Ectodermal cell (in vitro differentiated cells): ENCODE measurements around the gene ACTL7A. TPM values are rescaled to one million over a fixed set of nuclear protein-coding genes. Genes with fewer than 3 reads are reported as not detected.

ENCODE experiments used
- H3K27ac ChIP-seq: 2 replicates; pipeline ENCODE4 v1.7.0; 2013; ENCODE audit warnings: mild to moderate bottlenecking, low read depth, low read length; ENCODE audit not compliant: insufficient read depth, poor library complexity, severe bottlenecking
- H3K27me3 ChIP-seq: 2 replicates; pipeline ENCODE4 v1.7.0; 2013; ENCODE audit warnings: mild to moderate bottlenecking, low read length; ENCODE audit not compliant: insufficient read depth, control insufficient read depth, poor library complexity, severe bottlenecking
- H3K36me3 ChIP-seq: one replicate; pipeline ENCODE4 v1.7.0; 2013; ENCODE audit warnings: low read length; ENCODE audit not compliant: control insufficient read depth, insufficient read depth
- H3K4me1 ChIP-seq: one replicate; pipeline ENCODE4 v1.7.0; 2013; ENCODE audit warnings: low read length; ENCODE audit not compliant: control insufficient read depth, insufficient read depth
- H3K4me3 ChIP-seq: 2 replicates; pipeline ENCODE4 v1.7.0; 2013; ENCODE audit warnings: low read depth, low read length, control low read depth; ENCODE audit not compliant: insufficient read depth
- H3K9me3 ChIP-seq: 2 replicates; pipeline ENCODE4 v1.7.0; 2013; ENCODE audit warnings: mild to moderate bottlenecking, low read length, moderate library complexity; ENCODE audit not compliant: control insufficient read depth
- WGBS, 2 experiments: methylation state at CpG; one replicate each; pipeline ENCODE4 v1.1.7; 2013; ENCODE audit warnings: missing lambda C conversion rate in 2 of 2; 5-methylcytosine and 5-hydroxymethylcytosine counted together
- polyA plus RNA-seq, 4 experiments: library from polyadenylated mRNA; stranded (reverse); fragments of 50-300 nt; gene quantifications; one replicate each; pipeline ENCODE4 v1.2.3, GENCODE V29; 2013

The ACTL7A gene, protein sequence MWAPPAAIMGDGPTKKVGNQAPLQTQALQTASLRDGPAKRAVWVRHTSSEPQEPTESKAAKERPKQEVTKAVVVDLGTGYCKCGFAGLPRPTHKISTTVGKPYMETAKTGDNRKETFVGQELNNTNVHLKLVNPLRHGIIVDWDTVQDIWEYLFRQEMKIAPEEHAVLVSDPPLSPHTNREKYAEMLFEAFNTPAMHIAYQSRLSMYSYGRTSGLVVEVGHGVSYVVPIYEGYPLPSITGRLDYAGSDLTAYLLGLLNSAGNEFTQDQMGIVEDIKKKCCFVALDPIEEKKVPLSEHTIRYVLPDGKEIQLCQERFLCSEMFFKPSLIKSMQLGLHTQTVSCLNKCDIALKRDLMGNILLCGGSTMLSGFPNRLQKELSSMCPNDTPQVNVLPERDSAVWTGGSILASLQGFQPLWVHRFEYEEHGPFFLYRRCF
- polyA plus RNA-seq (2013, experiment 1 of 4), result not detected
- polyA plus RNA-seq (2013, experiment 2 of 4), result not detected
- polyA plus RNA-seq (2013, experiment 3 of 4), result not detected
- not detected for polyA plus RNA-seq (2013, experiment 4 of 4)

DNA sequence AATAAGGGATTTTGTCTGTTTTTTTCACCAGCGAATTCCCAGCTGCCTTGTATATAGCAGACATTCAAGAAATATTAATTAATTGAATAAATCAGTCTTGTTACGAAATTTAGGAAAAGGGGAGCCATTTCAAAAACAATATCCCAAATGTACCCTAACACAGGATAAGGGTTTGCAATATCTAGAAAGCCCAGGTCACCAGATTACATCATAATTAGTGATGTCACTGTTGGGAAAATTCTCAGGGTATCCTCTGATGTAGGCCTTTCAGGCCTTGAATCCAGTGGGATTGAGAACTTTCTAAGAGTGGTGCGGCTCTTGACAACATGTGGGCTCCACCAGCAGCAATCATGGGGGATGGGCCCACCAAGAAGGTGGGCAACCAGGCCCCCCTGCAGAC, at the start of gene ACTL7A:
TSS of gene ACTL7A (plus strand) at position 270 of the 400 bp plus-strand sequence. CDS start at position 327, 57 bp downstream.
- H3K27ac ChIP-seq, result no peak within 1 kb of the TSS
- no peaks in the 10 kb centered on the region for H3K36me3 ChIP-seq
- 85 to 100% methylated on average over 1 to 3 of the region's 3 CpGs for WGBS, 2 experiments
- no peaks in the 10 kb centered on the region for H3K27me3 ChIP-seq
- no peaks in the 10 kb centered on the region for H3K4me1 ChIP-seq
- no peak within 1 kb of the TSS for H3K4me3 ChIP-seq
- no peaks in the 10 kb centered on the region for H3K9me3 ChIP-seq

- Histone ChIP-seq H3K27ac (no peak overlapping the region), H3K27me3 (no peaks in the 10 kb centered on the region), H3K9me3 (no peaks in the 10 kb centered on the region), H3K4me1 (no peaks in the 10 kb centered on the region), H3K4me3 (no peak overlapping the region), H3K36me3 (no peaks in the 10 kb centered on the region)
- WGBS, 2 experiments, result 84 to 91% methylated on average over 8 of the region's 8 CpGs
These were observed 49.6 kb upstream of the ACTL7A start for GRCh38 chr9:108812396-108813025.

DNA sequence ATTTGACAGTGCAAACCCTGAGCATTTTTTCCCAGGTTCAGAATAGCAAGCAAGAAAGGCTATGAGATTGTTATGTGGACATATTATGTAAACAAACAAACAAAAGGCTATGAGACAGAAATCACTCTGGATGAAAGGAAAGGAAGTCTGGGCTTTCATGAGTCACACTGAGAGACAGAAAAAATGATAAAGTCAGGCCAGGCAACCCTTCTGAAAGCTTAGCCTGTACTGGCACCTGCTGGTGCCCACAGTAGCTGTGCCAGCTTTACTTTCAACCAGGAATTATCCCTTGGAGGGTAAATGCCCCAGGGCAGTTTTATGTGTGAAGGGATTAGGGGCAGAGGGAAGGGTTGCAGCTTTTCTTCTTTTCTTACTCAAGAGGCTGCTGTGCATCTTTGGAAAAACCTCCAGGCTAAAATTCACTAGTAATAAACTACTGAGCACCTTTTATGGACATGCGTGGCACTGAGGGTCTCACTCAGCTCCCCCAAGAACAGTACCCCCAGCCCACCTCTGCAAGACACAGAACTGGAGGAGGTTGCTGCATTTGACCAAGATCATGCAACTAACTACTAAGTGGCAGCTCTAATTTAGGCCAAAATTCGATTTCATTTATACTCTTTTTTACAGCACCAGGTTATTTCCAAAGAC, 48.0 kb upstream of the ACTL7A start:
- Histone ChIP-seq H3K9me3 (no peaks in the 10 kb centered on the region), H3K4me1 (no peaks in the 10 kb centered on the region), H3K27me3 (no peaks in the 10 kb centered on the region), H3K4me3 (no peak overlapping the region), H3K27ac (no peak overlapping the region), H3K36me3 (no peaks in the 10 kb centered on the region)
- 90 to 94% methylated on average over 2 of the region's 2 CpGs for WGBS, 2 experiments

GRCh38 chr9:108815156-108815555, 46.9 kb upstream of the ACTL7A start:
- no peaks in the 10 kb centered on the region for H3K27me3 ChIP-seq
- no peaks in the 10 kb centered on the region for H3K36me3 ChIP-seq
- no peaks in the 10 kb centered on the region for H3K9me3 ChIP-seq
- H3K27ac ChIP-seq, result no peak overlapping the region
- no peak overlapping the region for H3K4me3 ChIP-seq
- no peaks in the 10 kb centered on the region for H3K4me1 ChIP-seq
- 88 to 91% methylated on average over 3 of the region's 3 CpGs for WGBS, 2 experiments

GRCh38 chr9:108816037-108816436, 46.0 kb upstream of the ACTL7A start:
- Histone ChIP-seq H3K9me3 (no peaks in the 10 kb centered on the region), H3K4me3 (no peak overlapping the region), H3K4me1 (no peaks in the 10 kb centered on the region), H3K27ac (no peak overlapping the region), H3K36me3 (no peaks in the 10 kb centered on the region), H3K27me3 (no peaks in the 10 kb centered on the region)
- 63 to 65% methylated on average over 10 of the region's 10 CpGs for WGBS, 2 experiments

GRCh38 chr9:108823829-108824228, 38.2 kb upstream of the ACTL7A start:
- Histone ChIP-seq H3K4me3 (no peak overlapping the region), H3K4me1 (no peaks in the 10 kb centered on the region), H3K27ac (no peak overlapping the region), H3K27me3 (no peaks in the 10 kb centered on the region), H3K9me3 (no peaks in the 10 kb centered on the region), H3K36me3 (no peaks in the 10 kb centered on the region)
- WGBS, 2 experiments, result 91 to 93% methylated on average over 3 of the region's 3 CpGs

DNA sequence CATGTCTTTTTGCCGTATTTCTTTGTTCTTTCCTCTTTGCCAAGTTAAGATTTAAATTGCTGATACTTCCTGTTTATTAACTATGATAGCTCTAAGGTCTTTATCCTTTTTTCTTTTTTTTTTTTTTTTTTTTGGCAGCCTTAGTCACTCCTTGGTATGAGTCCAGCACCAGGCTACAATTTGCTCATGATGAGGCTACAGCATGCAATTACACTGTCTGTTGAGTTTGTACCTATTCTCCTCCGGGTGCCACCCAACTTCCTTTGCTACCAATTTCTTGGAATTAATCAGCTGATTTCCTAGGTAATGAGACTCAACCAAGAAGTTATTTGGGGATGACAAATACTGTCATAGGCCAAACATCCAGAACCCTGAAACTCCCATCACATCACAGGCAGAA, 31.8 kb upstream of the ACTL7A start:
- Histone ChIP-seq H3K4me1 (no peaks in the 10 kb centered on the region), H3K27me3 (no peaks in the 10 kb centered on the region), H3K9me3 (no peaks in the 10 kb centered on the region), H3K4me3 (no peak overlapping the region), H3K36me3 (no peaks in the 10 kb centered on the region), H3K27ac (no peak overlapping the region)
- 92 to 94% methylated on average over 2 of the region's 2 CpGs for WGBS, 2 experiments

DNA sequence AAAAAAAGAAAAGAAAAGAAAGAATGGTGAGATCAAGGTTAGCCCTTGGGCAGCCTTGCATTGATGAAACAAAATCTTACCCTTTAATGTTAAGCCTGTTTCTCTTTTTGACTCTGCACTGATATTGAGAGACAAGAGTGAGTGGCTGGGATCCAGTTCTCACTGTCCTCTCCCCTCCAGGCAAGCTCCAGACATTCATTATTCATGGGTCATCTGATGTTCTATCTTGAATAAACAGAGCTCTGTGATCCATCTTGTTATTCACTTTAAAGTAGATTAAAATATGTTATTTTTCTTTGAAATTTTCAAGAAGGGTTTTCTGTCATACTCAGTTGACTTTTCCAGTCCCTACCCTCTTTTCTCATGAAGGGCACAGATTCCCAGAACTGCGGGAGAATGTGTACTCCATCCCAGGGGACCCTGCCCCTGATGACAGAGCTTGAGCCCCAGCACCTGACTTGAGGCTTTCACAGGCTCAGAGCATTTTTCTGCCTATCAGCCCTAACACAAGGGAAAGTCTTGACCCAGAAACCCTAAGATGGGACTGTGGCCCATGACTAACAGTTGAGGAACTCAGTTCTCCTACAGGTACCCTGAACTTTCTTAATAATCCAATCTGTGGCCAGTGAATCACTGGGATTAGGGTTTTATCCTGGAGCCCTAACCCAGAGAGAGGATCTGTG, 30.4 kb upstream of the ACTL7A start:
- no peaks in the 10 kb centered on the region for H3K27me3 ChIP-seq
- H3K36me3 ChIP-seq, result no peaks in the 10 kb centered on the region
- H3K4me1 ChIP-seq, result peaks cover 7% of the 10 kb centered on the region
- 96% methylated on average over 1 of the region's 1 CpG for WGBS, 2 experiments
- H3K27ac ChIP-seq, result no peak overlapping the region
- no peaks in the 10 kb centered on the region for H3K9me3 ChIP-seq
- no peak overlapping the region for H3K4me3 ChIP-seq

GRCh38 chr9:108832179-108832500, 29.9 kb upstream of the ACTL7A start:
- H3K4me1 ChIP-seq, result peaks cover 7% of the 10 kb centered on the region
- H3K4me3 ChIP-seq, result no peak overlapping the region
- H3K36me3 ChIP-seq, result no peaks in the 10 kb centered on the region
- no peaks in the 10 kb centered on the region for H3K27me3 ChIP-seq
- H3K27ac ChIP-seq, result no peak overlapping the region
- no peaks in the 10 kb centered on the region for H3K9me3 ChIP-seq
- WGBS, 2 experiments, result 92 to 97% methylated on average over 3 of the region's 3 CpGs
